Activated naive CD4-positive, alpha-beta T cell treated with anti-CD3 and anti-CD28 coated beads, Interleukin-2, amount 50 U/mL, for 24 hours (primary cell): ENCODE results near the gene POLD4.
"Not testable (repeated sequence)": the region's sequence is repeated elsewhere in the genome, so short reads cannot be mapped to it uniquely, and the experiment has no call there.

ENCODE experiments used
- H3K27ac Mint-ChIP-seq: one replicate; pipeline ENCODE4 v1.8.0; 2021; ENCODE audit warnings: mild to moderate bottlenecking, mixed read lengths
- H3K27me3 Mint-ChIP-seq: one replicate; pipeline ENCODE4 v1.8.0; 2021; ENCODE audit warnings: mixed read lengths
- H3K36me3 Mint-ChIP-seq: one replicate; pipeline ENCODE4 v1.8.0; 2021; ENCODE audit warnings: mixed read lengths
- H3K4me1 Mint-ChIP-seq: one replicate; pipeline ENCODE4 v1.8.0; 2021; ENCODE audit warnings: mixed read lengths
- H3K4me3 Mint-ChIP-seq: one replicate; pipeline ENCODE4 v1.8.0; 2021; ENCODE audit warnings: mild to moderate bottlenecking, mixed read lengths
- H3K9me3 Mint-ChIP-seq: one replicate; pipeline ENCODE4 v1.8.0; 2021; ENCODE audit warnings: mixed read lengths

The POLD4 gene

DNA sequence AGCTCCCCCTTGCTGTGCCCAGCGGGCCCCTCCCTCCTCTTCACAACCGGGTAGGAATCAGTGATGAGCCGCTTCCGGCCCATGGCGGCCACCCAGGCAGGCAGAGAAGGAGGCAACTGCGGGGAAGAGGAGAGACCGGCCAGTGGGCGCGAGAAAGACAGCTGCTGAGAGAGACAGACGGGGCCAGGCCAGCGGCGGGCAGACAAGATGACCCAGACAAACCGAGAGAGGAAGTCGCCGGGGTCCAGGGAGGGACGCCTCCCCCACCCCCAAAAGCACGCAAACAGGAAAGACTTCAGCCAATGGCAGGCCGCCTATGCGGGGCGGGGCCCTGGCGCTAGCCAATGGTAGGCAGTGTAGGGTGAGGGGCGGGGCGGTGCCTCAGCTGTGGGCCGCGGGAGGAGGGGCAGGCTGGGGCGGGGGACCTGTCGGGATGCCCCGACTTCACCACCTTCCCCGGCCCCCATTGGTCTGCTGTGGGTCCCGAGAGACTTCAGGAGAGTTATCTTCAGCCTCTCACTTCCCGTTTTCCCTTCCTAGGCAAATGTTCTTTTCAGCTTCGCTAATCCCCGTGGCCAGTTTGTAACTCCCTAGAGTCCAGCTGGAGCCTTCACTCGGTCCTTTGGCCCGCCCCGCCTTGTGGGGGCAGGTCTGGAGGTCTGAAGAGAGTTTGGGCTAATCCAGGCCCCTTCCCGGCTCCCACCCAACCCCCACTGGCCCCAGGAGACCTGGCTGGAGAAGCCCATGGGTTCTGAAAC is at the start of gene POLD4:
Gene POLD4 (minus strand): TSS at position 230 of the 758 bp plus-strand sequence. CDS start 147 bp downstream, at position 83.
- Mint-ChIP-seq H3K36me3 (no peaks in the 10 kb centered on the region), H3K9me3 (no peaks in the 10 kb centered on the region), H3K27me3 (no peaks in the 10 kb centered on the region), H3K4me1 (peaks cover 57% of the 10 kb centered on the region), H3K4me3 (peak within 1 kb of the TSS; percentile 98), H3K27ac (peak within 1 kb of the TSS; percentile 99)

GRCh38 chr11:67403085-67403484 is 49.7 kb upstream of the POLD4 start:
- peaks cover 64% of the 10 kb centered on the region for H3K4me1 Mint-ChIP-seq
- not testable (repeated sequence) for H3K27me3 Mint-ChIP-seq, H3K36me3 Mint-ChIP-seq, H3K9me3 Mint-ChIP-seq
- H3K4me3 Mint-ChIP-seq: peak overlapping the region; percentile 96
- peak overlapping the region; percentile 93 for H3K27ac Mint-ChIP-seq

DNA sequence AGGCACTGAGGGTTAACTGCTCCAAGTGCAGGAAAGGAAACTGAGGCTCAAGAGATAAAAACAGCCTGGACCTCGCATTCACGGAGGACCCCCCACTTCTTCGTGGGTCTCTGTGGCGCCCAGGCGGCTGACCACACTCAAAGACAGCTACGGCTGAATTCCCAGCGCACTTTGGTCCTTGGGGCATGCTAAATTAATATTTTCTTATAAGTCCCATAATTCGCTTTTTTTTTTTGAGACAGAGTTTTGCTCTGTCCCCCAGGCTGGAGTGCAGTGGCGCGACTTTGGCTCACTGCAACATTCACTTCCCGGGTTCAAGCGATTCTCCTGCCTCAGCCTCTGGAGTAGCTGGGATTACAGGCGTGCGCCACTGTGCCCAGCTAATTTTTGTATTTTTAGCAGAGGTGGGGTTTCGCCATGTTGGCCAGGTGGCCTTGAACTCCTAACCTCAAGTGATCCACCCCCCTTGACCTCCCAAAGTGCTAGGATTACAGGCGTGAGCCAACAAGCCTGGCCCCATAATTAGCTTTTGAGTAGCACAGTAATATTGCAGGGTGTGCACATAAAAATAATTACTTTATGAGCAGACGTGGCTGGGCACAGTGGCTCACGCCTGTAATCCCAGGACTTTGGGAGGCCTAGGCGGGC is 49.0 kb upstream of the POLD4 start:
- not testable (repeated sequence) for H3K36me3 Mint-ChIP-seq, H3K9me3 Mint-ChIP-seq, H3K27me3 Mint-ChIP-seq
- Mint-ChIP-seq H3K4me3 (peak overlapping the region; percentile 96), H3K4me1 (peaks cover 64% of the 10 kb centered on the region), H3K27ac (peak overlapping the region; percentile 93)

DNA sequence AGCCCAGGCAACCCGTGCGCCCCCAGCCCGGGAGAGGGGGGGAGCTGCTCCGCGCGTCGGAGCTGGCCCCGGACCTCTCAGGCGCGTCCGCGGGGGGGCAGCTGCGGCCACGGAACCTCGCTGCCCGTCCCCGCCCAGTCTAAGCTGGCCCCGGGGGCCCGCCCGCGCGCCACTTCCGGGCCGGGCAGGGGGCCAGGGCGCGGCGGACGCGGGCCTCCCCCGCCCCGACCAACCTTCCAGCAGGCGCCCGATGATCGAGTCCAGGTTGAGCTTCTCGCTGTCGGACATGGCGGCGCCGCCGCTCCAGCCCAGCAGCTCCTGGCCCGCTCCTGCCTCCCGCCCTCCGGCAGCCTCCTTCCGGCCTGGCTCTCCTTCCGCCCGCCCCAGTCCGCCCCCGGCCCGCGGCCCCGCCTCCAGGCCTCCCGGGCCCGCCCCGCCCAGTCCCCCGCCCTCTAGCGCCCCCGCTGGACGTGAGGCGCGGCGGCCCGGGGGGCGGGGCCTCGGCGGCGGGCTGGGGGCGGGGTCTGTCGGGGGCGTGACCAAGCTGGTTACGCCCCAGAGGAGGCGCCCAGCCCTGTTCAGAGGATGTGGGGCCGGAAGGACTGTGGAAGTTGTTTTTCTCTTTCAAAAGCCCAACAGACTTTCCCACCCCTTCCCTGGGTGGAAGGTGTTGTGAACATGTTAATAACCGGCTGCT is 48.3 kb upstream of the POLD4 start, which contains the start of gene PPP1CA:
Gene PPP1CA (minus strand): TSS at position 364 of the 697 bp plus-strand sequence. CDS start 76 bp downstream, at position 288.
- peaks cover 64% of the 10 kb centered on the region for H3K4me1 Mint-ChIP-seq
- H3K27ac Mint-ChIP-seq: peak within 1 kb of the TSS; percentile 93
- peaks cover 3% of the 10 kb centered on the region for H3K36me3 Mint-ChIP-seq
- H3K27me3 Mint-ChIP-seq: no peaks in the 10 kb centered on the region
- no peaks in the 10 kb centered on the region for H3K9me3 Mint-ChIP-seq
- H3K4me3 Mint-ChIP-seq: peak within 1 kb of the TSS; percentile 96

GRCh38 chr11:67400942-67401494 is 47.7 kb upstream of the POLD4 start:
- Mint-ChIP-seq H3K4me3 (peak overlapping the region; percentile 85), H3K27me3 (no peaks in the 10 kb centered on the region), H3K4me1 (peaks cover 63% of the 10 kb centered on the region), H3K27ac (peak overlapping the region; percentile 85), H3K9me3 (no peaks in the 10 kb centered on the region), H3K36me3 (peaks cover 3% of the 10 kb centered on the region)

DNA sequence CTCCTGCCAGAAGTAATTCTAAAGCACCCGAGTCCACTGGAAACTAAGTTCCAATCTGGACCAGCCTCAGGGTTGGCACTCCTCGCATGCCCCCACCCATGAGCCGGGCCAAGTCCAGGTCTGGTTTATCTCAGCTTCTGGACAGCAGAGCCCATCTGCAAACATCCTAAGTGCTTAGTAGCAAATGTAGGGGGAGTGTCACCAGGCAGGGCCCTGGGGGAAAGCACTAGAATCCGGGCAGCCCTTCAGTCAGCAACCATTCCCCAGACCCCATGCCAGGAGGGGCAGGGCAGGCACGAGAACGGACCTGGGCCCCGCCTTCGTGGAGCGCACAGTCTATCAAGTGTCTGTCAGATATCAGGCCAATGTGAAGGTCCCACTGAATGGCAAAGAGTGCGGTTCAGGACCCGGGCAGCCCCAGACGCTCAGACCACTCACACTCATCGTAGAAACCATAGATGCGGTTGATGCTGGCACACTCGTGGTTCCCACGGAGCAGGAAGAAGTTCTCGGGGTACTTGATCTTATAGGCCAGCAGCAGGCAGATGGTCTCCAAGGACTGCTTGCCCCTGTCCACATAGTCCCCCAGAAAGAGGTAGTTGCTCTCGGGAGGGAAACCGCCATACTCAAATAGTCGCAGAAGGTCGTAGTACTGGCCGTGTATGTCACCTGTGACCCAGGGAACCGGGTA is 47.0 kb upstream of the POLD4 start:
- Mint-ChIP-seq H3K9me3 (no peaks in the 10 kb centered on the region), H3K36me3 (peaks cover 3% of the 10 kb centered on the region), H3K4me1 (peaks cover 57% of the 10 kb centered on the region), H3K4me3 (peak overlapping the region; percentile 85), H3K27me3 (no peaks in the 10 kb centered on the region), H3K27ac (peak overlapping the region; percentile 85)

GRCh38 chr11:67398661-67399563 is 45.6 kb upstream of the POLD4 start:
- Mint-ChIP-seq H3K9me3 (no peaks in the 10 kb centered on the region), H3K27ac (no peak overlapping the region), H3K4me3 (peak overlapping the region; percentile 49), H3K4me1 (peaks cover 47% of the 10 kb centered on the region), H3K27me3 (no peaks in the 10 kb centered on the region), H3K36me3 (peaks cover 3% of the 10 kb centered on the region)

DNA sequence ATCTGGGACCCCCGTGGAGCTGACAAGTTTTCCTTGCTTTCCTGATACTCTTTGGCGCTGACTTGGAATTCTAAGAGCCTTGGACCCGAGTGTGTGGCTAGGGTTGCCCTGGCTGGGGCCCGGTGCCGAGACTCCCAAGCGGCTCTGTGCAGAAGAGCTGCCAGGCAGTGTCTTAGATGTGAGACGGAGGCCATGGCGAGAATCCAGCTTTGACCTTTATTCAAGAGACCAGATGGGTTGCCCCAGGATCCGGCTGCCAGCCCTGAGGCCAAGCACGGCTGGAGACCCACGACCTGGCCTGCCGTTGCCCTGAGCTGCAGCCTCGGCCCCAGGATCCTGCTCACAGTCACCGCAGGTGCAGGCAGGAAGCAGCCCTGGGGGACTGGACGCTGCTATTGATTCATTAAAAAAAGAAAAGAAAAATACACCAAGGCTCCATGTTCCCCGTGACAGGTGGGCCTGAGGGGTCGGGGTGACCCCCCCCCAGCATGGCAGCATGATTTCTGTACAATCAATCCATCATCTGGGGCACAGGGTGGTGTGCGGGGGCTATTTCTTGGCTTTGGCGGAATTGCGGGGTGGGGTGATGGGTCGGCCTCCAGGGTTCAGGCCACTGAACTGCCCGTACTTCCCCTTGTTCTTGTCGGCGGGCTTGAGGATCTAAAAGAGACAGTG is 44.8 kb upstream of the POLD4 start:
- Mint-ChIP-seq H3K4me3 (peak overlapping the region; percentile 39), H3K9me3 (no peaks in the 10 kb centered on the region), H3K27me3 (no peaks in the 10 kb centered on the region), H3K4me1 (peaks cover 50% of the 10 kb centered on the region), H3K36me3 (peaks cover 4% of the 10 kb centered on the region), H3K27ac (peak overlapping the region; percentile 55)

DNA sequence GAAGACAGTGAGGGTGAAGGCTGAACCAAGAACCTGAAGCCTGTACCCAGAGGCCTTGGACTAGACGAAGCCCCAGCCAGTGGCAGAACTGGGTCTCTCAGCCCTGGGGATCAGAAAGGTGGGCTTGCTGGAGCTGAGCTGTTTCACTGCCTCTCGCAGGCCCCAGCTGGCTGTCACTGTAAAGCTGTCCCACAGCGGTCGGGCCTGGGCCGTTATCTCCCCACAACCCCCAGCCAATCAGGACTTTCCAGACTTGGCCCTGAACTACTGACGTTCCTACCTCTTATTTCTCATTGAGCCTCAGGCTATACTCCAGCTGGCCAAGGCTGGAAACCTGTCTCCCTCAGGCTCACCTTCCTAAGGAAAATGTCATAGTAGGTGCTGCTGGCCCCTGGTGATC is 44.2 kb upstream of the POLD4 start:
- Mint-ChIP-seq H3K4me3 (peak overlapping the region; percentile 39), H3K27ac (peak overlapping the region; percentile 83), H3K27me3 (no peaks in the 10 kb centered on the region), H3K36me3 (peaks cover 4% of the 10 kb centered on the region), H3K4me1 (peaks cover 54% of the 10 kb centered on the region), H3K9me3 (no peaks in the 10 kb centered on the region)

- peaks cover 59% of the 10 kb centered on the region for H3K4me1 Mint-ChIP-seq
- H3K27me3 Mint-ChIP-seq: no peaks in the 10 kb centered on the region
- H3K4me3 Mint-ChIP-seq: peak overlapping the region; percentile 49
- no peaks in the 10 kb centered on the region for H3K9me3 Mint-ChIP-seq
- peak overlapping the region; percentile 75 for H3K27ac Mint-ChIP-seq
- H3K36me3 Mint-ChIP-seq: peaks cover 4% of the 10 kb centered on the region
These were observed 43.4 kb upstream of the POLD4 start for GRCh38 chr11:67396587-67397389.

- Mint-ChIP-seq H3K27ac (no peak overlapping the region), H3K9me3 (no peaks in the 10 kb centered on the region), H3K4me3 (no peak overlapping the region), H3K36me3 (peaks cover 4% of the 10 kb centered on the region), H3K4me1 (peaks cover 60% of the 10 kb centered on the region), H3K27me3 (no peaks in the 10 kb centered on the region)
These were observed 42.9 kb upstream of the POLD4 start for GRCh38 chr11:67396259-67396581.

DNA sequence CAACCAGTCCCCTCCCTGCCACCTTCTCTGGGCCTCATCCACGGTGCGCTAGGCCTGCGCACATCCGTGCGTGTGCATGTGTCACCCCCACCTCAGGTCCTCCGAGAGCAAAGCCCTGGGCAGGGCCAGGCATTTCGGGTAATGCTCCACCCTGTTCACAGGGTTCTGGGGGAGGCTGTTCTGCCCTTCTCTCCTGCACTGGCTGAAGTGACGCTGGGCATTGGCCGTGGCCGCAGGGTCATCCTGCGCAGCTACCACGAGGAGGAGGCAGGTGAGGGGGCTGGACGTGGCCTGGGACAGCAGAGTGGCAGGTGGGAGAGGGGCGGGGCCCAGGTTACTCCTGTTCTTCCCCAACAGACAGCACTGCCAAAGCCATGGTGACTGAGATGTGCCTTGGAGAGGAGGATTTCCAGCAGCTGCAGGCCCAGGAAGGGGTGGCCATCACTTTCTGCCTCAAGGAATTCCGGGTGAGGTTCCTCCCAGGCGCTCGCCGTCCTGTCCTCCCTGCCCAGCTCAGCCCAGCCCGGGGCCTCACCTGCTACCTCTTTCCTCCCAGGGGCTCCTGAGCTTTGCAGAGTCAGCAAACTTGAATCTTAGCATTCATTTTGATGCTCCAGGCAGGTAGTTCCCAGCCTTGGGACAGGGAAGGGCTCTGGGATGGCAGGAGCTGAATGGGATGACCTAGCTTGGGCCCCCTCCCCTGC is 42.4 kb upstream of the POLD4 start:
- Mint-ChIP-seq H3K9me3 (no peaks in the 10 kb centered on the region), H3K4me1 (peaks cover 64% of the 10 kb centered on the region), H3K27ac (peak overlapping the region; percentile 17), H3K36me3 (peaks cover 4% of the 10 kb centered on the region), H3K4me3 (no peak overlapping the region), H3K27me3 (no peaks in the 10 kb centered on the region)

DNA sequence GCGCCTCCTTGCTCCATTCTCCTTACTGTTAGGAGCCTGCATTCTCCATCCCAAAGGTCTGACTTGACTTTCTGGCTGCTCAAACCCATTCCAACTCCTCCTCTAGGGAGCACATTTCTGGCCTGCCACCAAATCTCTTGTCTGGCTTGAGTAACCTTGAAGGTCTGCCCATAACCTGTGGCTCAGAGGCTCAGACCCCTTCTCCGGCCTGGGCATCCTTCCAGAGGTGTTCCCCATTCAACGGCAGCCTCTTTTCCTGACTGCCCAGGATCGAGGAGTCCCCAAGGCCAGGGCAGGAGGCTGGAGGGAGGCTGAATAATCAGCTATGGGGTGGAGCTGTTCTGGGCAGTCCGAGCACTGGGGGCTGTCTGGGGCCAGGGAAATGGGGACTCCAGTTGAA is 40.6 kb upstream of the POLD4 start:
- Mint-ChIP-seq H3K9me3 (no peaks in the 10 kb centered on the region), H3K36me3 (peaks cover 4% of the 10 kb centered on the region), H3K4me1 (peaks cover 58% of the 10 kb centered on the region), H3K27me3 (no peaks in the 10 kb centered on the region), H3K4me3 (peak overlapping the region; percentile 65), H3K27ac (no peak overlapping the region)
